Breast epithelium (tissue), 4 donors: Measurements from ENCODE around the gene CRIP3. TPM values are rescaled to one million over a fixed set of nuclear protein-coding genes. Genes with fewer than 3 reads are reported as not detected.
A peak's percentile ranks its signal among the peaks of the same experiment; 100 is the strongest.

Experiments used
- DNase-seq, 2 donors: peaks; one replicate each; pipeline ENCODE4 v3.0.0-alpha.2; 2019; ENCODE audit warnings: low spot score in 2 of 2
- H3K27ac ChIP-seq, 2 donors: fragments of 200-600 bp; sonication (generic) in 1 of 2; one replicate each; pipeline ENCODE4 v1.5.1; 2016 to 2019; ENCODE audit warnings: mild to moderate bottlenecking in 1 of 2
- H3K27me3 ChIP-seq, 2 donors: fragments of 200-600 bp; sonication (generic) in 1 of 2; one replicate each; pipeline versions ENCODE4 v1.5.1 to v1.6.0; 2017 to 2019; ENCODE audit warnings: control low read depth in 1 of 2, mild to moderate bottlenecking in 1 of 2
- H3K36me3 ChIP-seq: fragments of 200-600 bp; one replicate; pipeline ENCODE4 v1.5.1; 2019
- H3K4me1 ChIP-seq, 2 donors: fragments of 200-600 bp; sonication (generic); one replicate each; pipeline ENCODE4 v1.5.1; 2016 to 2019; ENCODE audit warnings: control low read depth in 1 of 2
- H3K4me3 ChIP-seq, 3 donors: fragments of 200-600 bp; sonication (generic); 1 replicate in 2 of 3; 2 replicates in 1 of 3; pipeline ENCODE4 v1.5.1; 2016 to 2019; ENCODE audit warnings: mild to moderate bottlenecking in 3 of 3, moderate library complexity in 2 of 3
- H3K9me3 ChIP-seq, 2 donors: fragments of 200-600 bp; sonication (generic) in 1 of 2; one replicate each; pipeline ENCODE4 v1.5.1; 2016 to 2019; ENCODE audit warnings: control low read depth in 1 of 2
- POLR2A ChIP-seq: fragments of 450-650 bp; IDR thresholded peaks from one replicate; pipeline ENCODE4 v1.6.1; 2016; ENCODE audit warnings: antibody characterized with exemption, mild to moderate bottlenecking, moderate library complexity
- POLR2AphosphoS5 ChIP-seq, 3 donors: sonication (generic); formaldehyde crosslinking; IDR thresholded peaks; one replicate each; pipeline ENCODE4 v1.6.1; 2017; ENCODE audit warnings: antibody characterized with exemption in 3 of 3
- intact Hi-C: fragments of 100-400 bp; cut with DNase I; formaldehyde crosslinking; loops from one replicate; pipeline ENCODE4 v1.15.1; 2023; ENCODE audit warnings: low total_unique reads
- total RNA-seq, 3 donors: library from RNA; depleted of rRNA; stranded (reverse); fragments of >200 nt; gene quantifications; one replicate each; pipeline ENCODE4 v1.1.0, GENCODE V29; 2016
- TF ChIP-seq, protein P1 (sequence below), 3 donors: fragments of 450-650 bp; IDR thresholded peaks; one replicate each; pipeline ENCODE4 v1.5.1; 2016 to 2017; ENCODE audit warnings: antibody characterized with exemption in 3 of 3, mild to moderate bottlenecking in 3 of 3, moderate library complexity in 3 of 3

Gene CRIP3
- total RNA-seq, 3 donors from 2014 or later = 1.6 to 2.1 (median 1.9) TPM

DNA sequence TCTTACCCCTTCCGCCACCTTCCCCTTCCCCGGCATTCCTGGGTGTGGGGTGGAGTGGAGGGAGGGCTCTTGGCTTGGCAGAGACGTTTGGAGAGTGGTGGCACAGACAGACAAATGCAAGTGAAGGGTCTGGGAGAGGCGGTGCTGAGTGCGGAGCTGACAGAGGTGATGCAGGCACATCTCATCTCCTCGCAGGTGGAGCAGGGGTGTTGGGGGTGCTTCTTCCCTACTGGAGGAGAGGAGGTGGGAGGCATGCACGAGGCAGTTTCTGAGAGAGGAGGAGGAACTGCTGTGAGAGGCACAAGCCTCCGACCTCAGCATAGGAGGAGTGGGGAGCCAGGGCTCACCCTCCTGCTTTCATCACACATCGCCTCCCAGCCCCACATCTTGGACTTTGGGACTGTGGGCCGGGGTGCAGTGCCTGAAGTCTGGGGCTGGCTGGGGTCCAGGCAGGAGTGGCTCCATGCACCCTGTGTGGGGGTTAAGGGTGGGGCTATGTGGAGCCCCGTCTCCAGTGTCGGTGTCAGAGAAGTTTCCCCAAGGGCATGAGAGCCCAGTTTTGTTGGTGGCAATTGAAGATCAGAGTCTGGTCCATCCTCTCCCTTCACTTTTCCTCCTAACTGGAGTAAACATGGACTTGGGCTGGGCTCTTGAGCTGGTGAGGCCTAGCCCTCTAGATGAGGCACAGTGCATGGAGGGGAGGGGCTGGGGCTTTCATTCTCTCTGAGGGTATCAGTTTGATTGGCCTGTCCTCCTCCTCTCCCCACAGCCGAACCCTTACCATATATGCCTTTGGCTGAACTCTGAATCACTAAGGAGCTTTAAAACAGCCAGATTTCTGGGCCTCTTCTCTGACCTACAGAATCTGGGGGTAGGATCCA, 30.7 kb downstream of the CRIP3 start:
- Histone ChIP-seq H3K36me3 (no peaks in the 10 kb centered on the region), H3K4me3 (no peak overlapping the region), H3K9me3 (no peaks in the 10 kb centered on the region), H3K27ac (no peak overlapping the region), H3K27me3 (peaks cover 0 to 19% of the 10 kb centered on the region in 2 donors), H3K4me1 (peaks cover 0 to 8% of the 10 kb centered on the region in 2 donors)
- no peak for DNase-seq
- intact Hi-C loops = no loop called here
- TF ChIP-seq POLR2A (no peak), POLR2AphosphoS5 (IDR thresholded peaks at IDR 0.05) (no peak)

DNA sequence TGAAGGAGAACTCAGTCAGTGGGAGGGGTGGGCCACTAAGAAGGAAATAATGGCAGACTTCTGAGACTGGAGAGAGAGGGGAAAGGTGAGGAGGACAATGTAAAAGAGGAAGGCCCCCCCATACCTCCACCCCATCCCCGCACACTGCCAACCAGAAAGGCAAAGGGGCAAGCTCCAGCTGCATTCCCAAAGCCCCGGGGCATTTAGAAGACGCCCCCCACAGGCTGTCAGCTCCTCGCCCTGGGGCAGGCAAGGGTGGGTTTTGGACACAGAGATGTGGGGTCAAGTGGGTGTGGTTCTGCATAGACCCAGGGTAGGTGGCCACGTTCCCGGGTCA, 31.4 kb downstream of the CRIP3 start:
- Histone ChIP-seq H3K27ac (no peak overlapping the region), H3K4me1 (peaks cover 0 to 8% of the 10 kb centered on the region in 2 donors), H3K27me3 (peaks cover 0 to 14% of the 10 kb centered on the region in 2 donors), H3K4me3 (no peak overlapping the region), H3K36me3 (no peaks in the 10 kb centered on the region), H3K9me3 (no peaks in the 10 kb centered on the region)
- intact Hi-C loops = no loop called here
- no peak for DNase-seq
- TF ChIP-seq, protein P1, sequence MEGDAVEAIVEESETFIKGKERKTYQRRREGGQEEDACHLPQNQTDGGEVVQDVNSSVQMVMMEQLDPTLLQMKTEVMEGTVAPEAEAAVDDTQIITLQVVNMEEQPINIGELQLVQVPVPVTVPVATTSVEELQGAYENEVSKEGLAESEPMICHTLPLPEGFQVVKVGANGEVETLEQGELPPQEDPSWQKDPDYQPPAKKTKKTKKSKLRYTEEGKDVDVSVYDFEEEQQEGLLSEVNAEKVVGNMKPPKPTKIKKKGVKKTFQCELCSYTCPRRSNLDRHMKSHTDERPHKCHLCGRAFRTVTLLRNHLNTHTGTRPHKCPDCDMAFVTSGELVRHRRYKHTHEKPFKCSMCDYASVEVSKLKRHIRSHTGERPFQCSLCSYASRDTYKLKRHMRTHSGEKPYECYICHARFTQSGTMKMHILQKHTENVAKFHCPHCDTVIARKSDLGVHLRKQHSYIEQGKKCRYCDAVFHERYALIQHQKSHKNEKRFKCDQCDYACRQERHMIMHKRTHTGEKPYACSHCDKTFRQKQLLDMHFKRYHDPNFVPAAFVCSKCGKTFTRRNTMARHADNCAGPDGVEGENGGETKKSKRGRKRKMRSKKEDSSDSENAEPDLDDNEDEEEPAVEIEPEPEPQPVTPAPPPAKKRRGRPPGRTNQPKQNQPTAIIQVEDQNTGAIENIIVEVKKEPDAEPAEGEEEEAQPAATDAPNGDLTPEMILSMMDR (IDR thresholded peaks at IDR 0.05) = no peak
- no peak for TF ChIP-seq POLR2AphosphoS5 (IDR thresholded peaks at IDR 0.05)
- TF ChIP-seq POLR2A = no peak

DNA sequence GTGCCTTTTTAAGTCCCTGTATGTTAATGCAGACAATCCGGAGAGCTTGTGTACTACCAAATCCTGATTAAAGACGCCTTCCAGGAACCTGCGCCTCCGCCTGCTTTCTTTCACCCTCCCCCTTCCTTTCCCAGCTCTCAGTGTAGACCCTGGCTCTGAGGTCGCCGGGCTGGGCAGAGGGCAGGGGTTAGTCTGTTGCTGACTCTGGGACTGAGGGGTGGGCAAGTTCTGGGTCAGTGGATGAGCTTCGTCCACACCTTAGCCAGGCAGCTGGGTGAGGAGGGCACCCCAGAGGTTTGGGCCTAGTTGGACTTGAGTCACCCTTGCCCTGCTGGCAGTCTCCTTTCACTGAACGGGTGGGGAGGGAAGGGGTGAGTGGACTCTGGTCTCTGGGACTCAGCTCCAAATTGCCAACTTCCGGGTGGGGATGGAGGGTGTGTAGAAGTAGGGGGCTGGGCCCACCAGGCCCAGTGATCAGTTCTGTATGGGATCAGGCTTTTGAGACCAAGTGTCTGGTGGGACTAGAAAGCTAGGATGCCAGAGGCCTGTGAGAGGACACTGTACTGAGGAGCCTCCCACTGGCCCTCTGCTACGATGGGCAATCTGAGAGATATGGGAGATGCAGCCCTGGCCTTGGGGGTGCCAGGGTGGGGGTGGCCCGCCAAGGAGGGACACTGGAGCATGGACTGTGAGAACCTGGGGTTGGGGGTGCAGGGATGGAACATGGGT, 31.9 kb downstream of the CRIP3 start:
- TF ChIP-seq POLR2AphosphoS5 (IDR thresholded peaks at IDR 0.05) (no peak), POLR2A (no peak)
- TF ChIP-seq, protein P1 (IDR thresholded peaks at IDR 0.05) = no peak
- no peaks in the 10 kb centered on the region for H3K9me3 ChIP-seq
- no peak overlapping the region for H3K4me3 ChIP-seq
- peaks cover 0 to 12% of the 10 kb centered on the region in 2 donors for H3K27me3 ChIP-seq
- DNase-seq = no peak
- no peak overlapping the region for H3K27ac ChIP-seq
- peaks cover 0 to 8% of the 10 kb centered on the region in 2 donors for H3K4me1 ChIP-seq
- H3K36me3 ChIP-seq = no peaks in the 10 kb centered on the region
- intact Hi-C loops = no loop called here

DNA sequence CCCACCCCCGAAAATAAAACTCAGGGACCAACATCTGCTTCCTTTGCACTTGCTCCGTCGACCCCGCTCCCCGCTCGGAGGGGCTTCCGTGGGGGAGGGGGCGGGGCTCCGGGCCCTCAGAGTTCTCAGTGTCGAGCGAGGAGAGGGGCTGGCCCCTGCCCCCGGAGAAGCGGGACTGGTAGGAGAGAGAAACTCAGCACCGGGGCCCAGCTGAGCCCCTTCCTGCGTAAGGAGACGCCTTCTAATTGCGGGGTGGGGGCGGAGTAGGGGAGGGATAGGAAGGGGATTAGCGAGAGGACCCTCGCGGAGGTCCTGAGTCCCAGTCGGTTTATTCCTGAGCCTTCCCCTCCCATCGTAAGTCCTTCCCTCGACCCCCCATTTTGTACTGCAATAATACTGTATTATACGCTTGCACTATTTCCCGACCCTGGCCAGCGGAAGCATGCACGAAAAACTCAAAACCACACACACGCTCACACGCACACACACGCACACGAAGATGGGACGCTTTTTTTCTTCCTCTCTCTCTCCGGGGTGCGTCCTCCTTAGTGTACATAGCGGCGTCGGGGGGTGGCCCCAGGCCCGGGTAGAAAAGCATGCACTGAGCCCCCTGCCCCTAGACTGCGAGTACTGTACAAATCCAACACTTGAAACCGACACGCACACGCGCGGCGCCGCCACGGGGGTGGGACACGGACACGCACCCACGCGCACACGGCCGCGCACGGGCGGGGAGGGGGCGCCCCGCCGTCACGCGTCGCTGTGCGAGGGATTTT, 32.6 kb downstream of the CRIP3 start:
- H3K27me3 ChIP-seq = peaks cover 0 to 7% of the 10 kb centered on the region in 2 donors
- TF ChIP-seq POLR2A (no peak), POLR2AphosphoS5 (IDR thresholded peaks at IDR 0.05) (no peak)
- TF ChIP-seq, protein P1 (IDR thresholded peaks at IDR 0.05) = no peak
- peaks cover 0 to 8% of the 10 kb centered on the region in 2 donors for H3K4me1 ChIP-seq
- no peak for DNase-seq
- peak overlapping the region; percentile 41 to 64 (median 52) for H3K4me3 ChIP-seq
- intact Hi-C loops = no loop called here
- H3K36me3 ChIP-seq = no peaks in the 10 kb centered on the region
- no peaks in the 10 kb centered on the region for H3K9me3 ChIP-seq
- H3K27ac ChIP-seq = no peak overlapping the region

DNA sequence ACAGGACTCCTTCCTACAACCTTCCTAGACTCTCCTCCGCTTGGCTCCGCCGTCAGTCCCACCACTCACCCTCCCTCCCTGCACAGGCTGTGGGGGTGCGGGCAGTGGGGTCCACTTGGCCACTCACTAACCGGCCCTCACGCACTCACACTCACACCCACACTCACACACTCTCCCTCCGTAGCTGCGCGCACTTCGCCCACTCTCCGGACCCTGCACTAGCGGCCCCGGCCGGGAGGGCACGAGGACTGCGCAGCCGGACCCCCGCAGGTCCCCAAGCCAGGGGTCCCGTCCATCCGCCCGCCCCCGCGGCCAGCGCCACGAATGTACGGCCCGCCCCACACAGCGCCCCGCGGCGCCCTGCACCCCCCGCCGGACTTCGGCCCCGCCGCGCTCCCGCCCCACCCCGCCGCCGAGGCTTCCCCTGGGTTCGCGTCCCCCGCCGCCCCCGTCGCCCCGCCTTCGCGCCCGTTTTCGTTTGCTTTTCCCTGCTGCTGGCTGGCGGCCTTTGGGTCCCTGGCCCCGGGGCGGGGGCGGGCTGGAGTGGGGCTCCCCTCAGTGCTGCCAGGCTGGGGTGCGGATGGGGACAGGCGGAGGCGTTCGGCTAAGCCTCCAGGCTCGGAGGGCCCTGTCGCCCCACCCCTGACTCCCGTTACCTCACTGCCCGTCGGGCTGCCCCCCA, 33.6 kb downstream of the CRIP3 start:
- Histone ChIP-seq H3K4me1 (peaks cover 0 to 8% of the 10 kb centered on the region in 2 donors), H3K27ac (no peak overlapping the region), H3K27me3 (peaks cover 0 to 7% of the 10 kb centered on the region in 2 donors), H3K36me3 (no peaks in the 10 kb centered on the region), H3K4me3 (peak overlapping the region; percentile 41 to 64 (median 52)), H3K9me3 (no peaks in the 10 kb centered on the region)
- TF ChIP-seq POLR2A (no peak), POLR2AphosphoS5 (IDR thresholded peaks at IDR 0.05) (no peak)
- TF ChIP-seq, protein P1 (IDR thresholded peaks at IDR 0.05) = no peak
- no peak for DNase-seq
- intact Hi-C loops = no loop called here
